OCI-LY1 (cell line): ENCODE measurements around the gene SCN8A.
"Not testable (repeated sequence)": the region's sequence is repeated elsewhere in the genome, so short reads cannot be mapped to it uniquely, and the experiment has no call there.

Experiments
- H2AFZ ChIP-seq: fragments of 200-600 bp; sonication (generic), shearing (Covaris generic); 2 replicates; pipeline ENCODE4 v1.6.0; 2014; ENCODE audit warnings: antibody characterized with exemption, mild to moderate bottlenecking, low read length
- H3F3A ChIP-seq: fragments of 200-600 bp; sonication (generic), shearing (Covaris generic); 2 replicates; pipeline ENCODE4 v1.6.0; 2014; ENCODE audit warnings: mild to moderate bottlenecking, antibody characterized with exemption, low read length, moderate library complexity; ENCODE audit not compliant: insufficient read depth
- H3K27ac ChIP-seq: fragments of 200-600 bp; sonication (generic); 2 replicates; pipeline ENCODE4 v1.5.1; 2014; ENCODE audit warnings: low read length, mixed run types, mild to moderate bottlenecking, low read depth; ENCODE audit not compliant: poor library complexity, severe bottlenecking
- H3K27me3 ChIP-seq: fragments of 200-600 bp; sonication (generic); 2 replicates; pipeline ENCODE4 v1.6.0; 2014; ENCODE audit warnings: antibody characterized with exemption, mild to moderate bottlenecking, low read length, moderate library complexity; ENCODE audit not compliant: insufficient read depth
- H3K36me3 ChIP-seq: fragments of 200-600 bp; sonication (generic); 2 replicates; pipeline ENCODE4 v1.6.1; 2014; ENCODE audit warnings: mild to moderate bottlenecking, antibody characterized with exemption, low read length, moderate library complexity, mixed read lengths; ENCODE audit not compliant: insufficient read depth
- H3K4me1 ChIP-seq: fragments of 200-600 bp; sonication (generic); 2 replicates; pipeline ENCODE4 v1.5.1; 2014; ENCODE audit warnings: mild to moderate bottlenecking, low read length, moderate library complexity; ENCODE audit not compliant: insufficient read depth, severe bottlenecking
- H3K4me2 ChIP-seq: fragments of 200-600 bp; sonication (generic), shearing (Covaris generic); 2 replicates; pipeline ENCODE4 v1.6.1; 2014; ENCODE audit warnings: low read length
- H3K4me3 ChIP-seq: fragments of 200-600 bp; sonication (generic); 2 replicates; pipeline ENCODE4 v1.5.1; 2014; ENCODE audit warnings: low read length, low read depth, mild to moderate bottlenecking, mixed read lengths; ENCODE audit not compliant: poor library complexity, severe bottlenecking
- H3K79me2 ChIP-seq: fragments of 200-600 bp; shearing (Covaris generic); 2 replicates; pipeline ENCODE4 v1.6.1; 2016; ENCODE audit warnings: mixed run types, low read length, mixed read lengths; ENCODE audit not compliant: insufficient read depth
- H3K9ac ChIP-seq: fragments of 200-600 bp; sonication (generic), shearing (Covaris generic); 2 replicates; pipeline ENCODE4 v1.6.1; 2014; ENCODE audit warnings: mild to moderate bottlenecking, low read length, mixed read lengths
- H3K9me2 ChIP-seq: fragments of 200-600 bp; sonication (generic), shearing (Covaris generic); 2 replicates; pipeline ENCODE4 v1.6.1; 2014; ENCODE audit warnings: low read depth, mild to moderate bottlenecking, low read length, mixed read lengths
- H3K9me3 ChIP-seq: fragments of 200-600 bp; shearing (Covaris generic); 2 replicates; pipeline ENCODE4 v1.6.1; 2014; ENCODE audit warnings: low read length, mixed read lengths
- H4K20me1 ChIP-seq: fragments of 200-600 bp; sonication (generic), shearing (Covaris generic); 2 replicates; pipeline ENCODE4 v1.6.0; 2016; ENCODE audit warnings: mild to moderate bottlenecking, low read length; ENCODE audit not compliant: insufficient read depth
- CTCF ChIP-seq: fragments of 200-600 bp; sonication (generic), shearing (Covaris generic); IDR thresholded peaks from 2 replicates; pipeline ENCODE4 v1.5.1; 2017; ENCODE audit warnings: mild to moderate bottlenecking, antibody characterized with exemption, low read length, moderate library complexity, mixed read lengths
- EZH2 ChIP-seq: fragments of 200-600 bp; sonication (generic), shearing (Covaris generic); IDR thresholded peaks from 2 replicates; pipeline ENCODE4 v1.8.0; 2017; ENCODE audit warnings: borderline replicate concordance, mixed run types, mild to moderate bottlenecking, antibody characterized with exemption, low read length, moderate library complexity, mixed read lengths

Gene SCN8A

GRCh38 chr12:51598156-51598555 lies 7.1 kb downstream of the SCN8A start:
- Histone ChIP-seq H2AFZ (no peak overlapping the region), H4K20me1 (no peaks in the 10 kb centered on the region), H3K36me3 (no peaks in the 10 kb centered on the region), H3K9me2 (no peaks in the 10 kb centered on the region), H3K9me3 (no peaks in the 10 kb centered on the region), H3F3A (no peaks in the 10 kb centered on the region), H3K27me3 (peaks cover 3% of the 10 kb centered on the region; the same call in 1 of the 2 replicates), H3K4me3 (no peak overlapping the region), H3K9ac (no peak overlapping the region), H3K4me2 (no peak overlapping the region), H3K27ac (no peak overlapping the region), H3K79me2 (no peaks in the 10 kb centered on the region), H3K4me1 (no peaks in the 10 kb centered on the region)
- TF ChIP-seq CTCF (no peak), EZH2 (no peak)

- Histone ChIP-seq H3K4me1 (no peaks in the 10 kb centered on the region), H3K4me2 (no peak overlapping the region), H3K36me3 (no peaks in the 10 kb centered on the region), H3K4me3 (no peak overlapping the region), H3K27ac (no peak overlapping the region), H3K9ac (no peak overlapping the region), H3K27me3 (0 out of 2 replicates have a peak, but pooled peaks cover 3% of the 10 kb centered on the region), H4K20me1 (no peaks in the 10 kb centered on the region), H2AFZ (no peak overlapping the region), H3K79me2 (no peaks in the 10 kb centered on the region), H3F3A (no peaks in the 10 kb centered on the region), H3K9me2 (no peaks in the 10 kb centered on the region), H3K9me3 (no peaks in the 10 kb centered on the region)
- no peak for TF ChIP-seq EZH2
- TF ChIP-seq CTCF = no peak
Measured at GRCh38 chr12:51600721-51601120, 9.7 kb downstream of the SCN8A start.

GRCh38 chr12:51601241-51601640 lies 10.2 kb downstream of the SCN8A start:
- Histone ChIP-seq H3K36me3 (no peaks in the 10 kb centered on the region), H3F3A (no peaks in the 10 kb centered on the region), H3K9ac (no peak overlapping the region), H3K4me1 (no peaks in the 10 kb centered on the region), H3K79me2 (no peaks in the 10 kb centered on the region), H3K4me2 (no peak overlapping the region), H3K9me3 (no peaks in the 10 kb centered on the region), H2AFZ (no peak overlapping the region), H3K9me2 (no peaks in the 10 kb centered on the region), H3K27me3 (0 out of 2 replicates have a peak, but pooled peaks cover 3% of the 10 kb centered on the region), H4K20me1 (no peaks in the 10 kb centered on the region), H3K4me3 (no peak overlapping the region), H3K27ac (no peak overlapping the region)
- no peak for TF ChIP-seq EZH2
- TF ChIP-seq CTCF = no peak

GRCh38 chr12:51605896-51606295 lies 14.9 kb downstream of the SCN8A start:
- H3K27me3 ChIP-seq, H3K36me3 ChIP-seq, H3K9me2 ChIP-seq, H3K9ac ChIP-seq, H2AFZ ChIP-seq, H3K27ac ChIP-seq, H3K9me3 ChIP-seq, H3K4me1 ChIP-seq, H3K4me2 ChIP-seq, H3K4me3 ChIP-seq, H3K79me2 ChIP-seq, H4K20me1 ChIP-seq, H3F3A ChIP-seq: not testable (repeated sequence)

DNA sequence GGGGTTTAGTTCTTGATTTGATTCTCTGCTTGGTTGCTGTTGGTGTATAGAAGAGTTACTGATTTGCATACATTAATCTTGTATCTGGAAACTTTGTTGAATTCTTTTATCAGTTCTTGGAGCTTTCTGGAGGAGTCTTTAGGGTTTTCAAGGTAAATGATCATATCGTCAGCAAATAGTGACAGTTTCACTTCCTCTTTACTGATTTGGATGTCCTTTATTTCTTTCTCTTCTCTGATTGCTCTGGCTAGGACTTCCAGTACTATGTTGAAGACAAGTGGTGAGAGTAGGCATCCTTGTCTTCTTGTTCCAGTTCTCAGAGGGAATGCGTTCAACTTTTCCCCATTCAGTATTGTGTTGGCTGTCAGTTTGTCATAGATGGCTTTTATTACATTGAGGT lies 16.2 kb downstream of the SCN8A start:
- H3K9me3 ChIP-seq, H3K9me2 ChIP-seq, H3K9ac ChIP-seq, H2AFZ ChIP-seq, H3K4me3 ChIP-seq, H3K27me3 ChIP-seq, H3K4me1 ChIP-seq, H3K79me2 ChIP-seq, H4K20me1 ChIP-seq, H3K36me3 ChIP-seq, H3K4me2 ChIP-seq, H3K27ac ChIP-seq, H3F3A ChIP-seq: not testable (repeated sequence)
